GM12878 (cell line): Measurements from ENCODE around the gene PPP2R5C.

ENCODE experiments used
- CREB1 ChIP-seq: IDR thresholded peaks from 2 replicates; pipeline ENCODE4 v1.6.1; 2012; ENCODE audit warnings: low read depth, mild to moderate bottlenecking, inconsistent platforms
- CTCF ChIP-seq, 3 experiments: IDR thresholded peaks in 2 of 3; conservative IDR thresholded peaks in 1 of 3; 2 replicates each; pipeline ENCODE4 v1.5.1; 2011; ENCODE audit warnings: low read depth in 3 of 3, low read length in 3 of 3, mild to moderate bottlenecking in 3 of 3, control low read depth in 2 of 3, moderate library complexity in 2 of 3, inconsistent platforms in 1 of 3, mixed read lengths in 1 of 3; ENCODE audit not compliant: control insufficient read depth in 2 of 3, insufficient read depth in 1 of 3; ENCODE audit errors: extremely low read depth in 1 of 3
- EP300 ChIP-seq, 2 experiments: fragments of 150-350 bp in 1 of 2; IDR thresholded peaks; 2 replicates each; pipeline ENCODE4 v1.6.1; 2011 to 2012; ENCODE audit warnings: low read depth in 2 of 2, low read length in 2 of 2, borderline replicate concordance in 1 of 2, improper control_type of control experiment in 1 of 2, inconsistent platforms in 1 of 2; ENCODE audit not compliant: control insufficient read depth in 1 of 2
- EZH2 ChIP-seq: IDR thresholded peaks from 2 replicates; pipeline ENCODE4 v1.6.1; 2012; ENCODE audit warnings: low read depth, mild to moderate bottlenecking, control low read depth, inconsistent platforms, low read length, borderline replicate concordance; ENCODE audit not compliant: control insufficient read depth
- NR2C2 ChIP-seq: IDR thresholded peaks from 2 replicates; pipeline ENCODE4 v1.6.1; 2011; ENCODE audit warnings: borderline replicate concordance, low read depth; ENCODE audit not compliant: control insufficient read depth, insufficient read length
- PBX3 ChIP-seq: IDR thresholded peaks from 2 replicates; pipeline ENCODE4 v1.6.1; 2011; ENCODE audit warnings: mild to moderate bottlenecking, low read depth, low read length, moderate library complexity; ENCODE audit not compliant: insufficient replicate concordance
- SP1 ChIP-seq: IDR thresholded peaks from one replicate; pipeline ENCODE4 v1.6.1; 2011; ENCODE audit warnings: low read depth, low read length
- STAT3 ChIP-seq: IDR thresholded peaks from 2 replicates; pipeline ENCODE4 v1.6.1; 2011; ENCODE audit warnings: low read depth, low read length, improper control_type of control experiment

DNA sequence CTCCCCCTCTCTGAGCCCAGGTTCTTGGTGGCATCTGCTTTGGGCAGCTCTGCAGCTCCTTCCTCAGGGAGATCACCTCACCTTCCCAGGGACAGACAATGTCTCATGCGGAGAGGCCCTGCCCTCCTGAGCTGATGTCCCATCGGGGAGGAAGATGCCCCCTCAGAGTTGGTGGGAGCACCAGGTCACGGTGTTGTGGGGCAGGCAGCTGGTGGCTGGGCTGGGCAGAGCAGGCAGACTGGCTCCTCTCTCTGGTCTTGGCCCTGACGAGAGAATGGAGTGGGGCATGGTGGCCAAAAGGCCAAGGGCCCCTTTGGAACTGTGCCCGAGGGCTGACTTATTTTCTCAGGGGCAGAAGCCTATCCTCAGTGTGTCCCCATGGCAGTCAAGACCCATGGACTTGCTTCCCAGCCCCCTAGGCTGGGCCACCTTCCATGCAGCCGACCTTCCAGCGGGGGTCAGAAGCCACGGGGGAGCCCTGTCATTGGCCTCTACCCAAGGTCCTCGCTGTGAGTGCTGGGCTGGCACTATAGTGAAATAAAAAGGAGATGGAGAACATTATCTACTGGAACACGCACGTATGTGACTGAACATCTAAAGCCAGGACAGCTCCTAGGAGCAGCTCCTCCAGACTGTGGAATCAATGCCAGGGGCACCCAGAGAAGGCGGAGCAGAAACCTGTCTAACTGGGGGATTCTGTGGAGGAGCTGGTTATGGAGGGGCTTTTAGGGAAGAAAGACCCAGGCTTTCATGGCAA is 21.9 kb downstream of the PPP2R5C start:
- TF ChIP-seq PBX3 (no peak), EZH2 (no peak), EP300 (IDR thresholded peaks at IDR 0.05; ENCODE audit: borderline replicate concordance in 1 of 2, control insufficient read depth in 1 of 2, low read depth in 2 of 2, low read length in 2 of 2) (no peak), STAT3 (no peak), CTCF (IDR thresholded peaks at IDR 0.05 in 2 of 3, conservative IDR thresholded peaks at IDR 0.05 in 1 of 3; ENCODE audit: control insufficient read depth in 2 of 3, extremely low read depth in 1 of 3, insufficient read depth in 1 of 3, low read depth in 3 of 3, low read length in 3 of 3) (no peak), SP1 (no peak), CREB1 (no peak), NR2C2 (no peak)
